ENCODE data around the gene EVL. TPM values are rescaled to one million over a fixed set of nuclear protein-coding genes. Genes with fewer than 3 reads are reported as not detected.

EVL gene
- total RNA-seq, 2 experiments from 2014 or later, result 206 to 298 TPM

DNA sequence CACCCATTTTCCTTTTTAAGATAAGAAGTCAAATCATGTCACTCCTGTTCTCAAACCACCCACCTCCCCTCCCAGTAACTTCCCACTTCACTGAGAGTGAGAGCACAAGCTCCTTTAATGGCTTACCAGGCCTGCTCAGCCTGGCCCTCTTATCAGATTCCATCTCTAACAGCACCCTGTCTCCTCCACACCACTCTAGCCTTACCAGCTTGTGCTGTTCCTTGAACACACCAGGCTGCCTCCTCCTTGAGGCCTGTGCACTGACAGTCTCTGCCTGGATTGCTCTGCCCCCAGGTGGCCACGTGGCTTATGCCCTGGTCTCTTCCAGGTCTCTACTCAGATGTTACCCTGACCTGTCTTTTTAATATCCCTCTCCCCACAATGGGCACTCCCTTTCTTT is 40.1 kb upstream of the EVL start:
- H3K9me2 ChIP-seq (ENCODE audit: insufficient read depth, low read length), result no peaks in the 10 kb centered on the region
- H3K4me1 ChIP-seq (ENCODE audit: insufficient read depth, low read length, poor library complexity, severe bottlenecking), result no peaks in the 10 kb centered on the region
- H3K4me2 ChIP-seq (ENCODE audit: low read length), result no peak overlapping the region
- CTCF ChIA-PET (ENCODE audit: unreplicated experiment), result interaction anchor here (1.2 kb wide), 1 partner anchor 42 kb away, joined by 4 read pairs; no protein-coding TSS in a partner anchor
- H3K27ac ChIP-seq (ENCODE audit: low read depth, low read length, poor library complexity, severe bottlenecking), result no peak overlapping the region
- peak; percentile 38 for DNase-seq (ENCODE audit: low spot score)
- BruUV-seq (replicated peaks), result no TSS peak
- no peaks in the 10 kb centered on the region for H3K79me2 ChIP-seq (ENCODE audit: insufficient read depth, low read depth, low read length)
- no peaks in the 10 kb centered on the region for H4K20me1 ChIP-seq (ENCODE audit: insufficient read depth, low read length)
- no peaks in the 10 kb centered on the region for H3K36me3 ChIP-seq (ENCODE audit: insufficient read depth, low read length)
- H3K9me3 ChIP-seq (ENCODE audit: low read length), result no peaks in the 10 kb centered on the region
- H2AFZ ChIP-seq (ENCODE audit: low read length), result no peak overlapping the region
- intact Hi-C loops (cut with micrococcal nuclease; ENCODE audit: unreplicated experiment), result loop anchor here (2.0 kb wide), 1 partner anchor 42 kb away; no protein-coding TSS in a partner anchor
- POLR2A ChIA-PET, result interaction anchor here (0.6 to 0.7 kb wide), 2 partner anchors 20 to 289 kb away, joined by 3 to 4 read pairs; no protein-coding TSS in a partner anchor
- H3K4me3 ChIP-seq (ENCODE audit: low read depth, low read length, poor library complexity, severe bottlenecking), result no peak overlapping the region
- TF ChIP-seq EZH2phosphoT487 (IDR thresholded peaks at IDR 0.05; ENCODE audit: borderline replicate concordance, low read depth, low read length), result no peak
- peak; percentile 71 for TF ChIP-seq CTCF (conservative IDR thresholded peaks at IDR 0.05; ENCODE audit: low read length)

DNA sequence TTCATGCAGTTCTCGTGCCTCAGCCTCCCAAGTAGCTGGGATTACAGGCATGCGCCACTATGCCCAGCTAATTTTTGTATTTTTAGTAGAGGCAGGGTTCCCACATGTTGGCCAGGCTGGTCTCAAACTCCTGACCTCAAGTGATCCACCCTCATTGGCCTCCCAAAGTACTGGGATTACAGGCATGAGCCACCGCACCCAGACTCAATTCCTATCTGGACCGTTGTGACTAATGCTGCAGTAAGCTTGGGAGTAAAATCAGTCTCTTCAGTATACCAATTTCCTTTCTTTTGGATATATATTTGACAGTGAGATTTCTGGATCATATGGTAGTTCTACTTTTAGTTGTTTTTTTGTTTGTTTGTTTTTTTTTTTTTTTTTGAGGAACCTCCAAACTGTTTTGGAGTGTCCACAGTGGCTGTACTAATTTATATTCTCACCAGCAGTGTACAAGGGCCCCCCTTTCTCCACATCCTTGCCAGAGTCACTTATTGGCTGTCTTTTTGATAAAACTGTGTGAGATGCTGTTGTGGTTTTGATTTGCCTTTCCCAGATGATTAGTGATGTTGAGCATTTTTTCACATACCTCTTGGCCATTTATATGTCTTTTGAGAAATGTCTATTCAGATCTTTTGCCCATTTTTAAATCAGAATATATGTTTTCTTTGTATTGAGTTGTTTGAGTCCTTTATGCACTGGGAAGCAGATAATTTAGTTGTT is 37.3 kb upstream of the EVL start:
- POLR2A ChIA-PET, result no interaction called here
- CTCF ChIA-PET (ENCODE audit: unreplicated experiment), result no interaction called here
- no peak for DNase-seq (ENCODE audit: low spot score)

More for the DNA sequence above, 37.3 kb upstream of the EVL start:
- no peaks in the 10 kb centered on the region for H4K20me1 ChIP-seq (ENCODE audit: insufficient read depth, low read length)
- intact Hi-C loops (cut with micrococcal nuclease; ENCODE audit: unreplicated experiment), result no loop called here
- no TSS peak for BruUV-seq (replicated peaks)
- no peak overlapping the region for H2AFZ ChIP-seq (ENCODE audit: low read length)
- no peaks in the 10 kb centered on the region for H3K36me3 ChIP-seq (ENCODE audit: insufficient read depth, low read length)
- H3K4me1 ChIP-seq (ENCODE audit: insufficient read depth, low read length, poor library complexity, severe bottlenecking), result no peaks in the 10 kb centered on the region
- no peak overlapping the region for H3K4me2 ChIP-seq (ENCODE audit: low read length)
- H3K9me3 ChIP-seq (ENCODE audit: low read length), result no peaks in the 10 kb centered on the region
- TF ChIP-seq CTCF (conservative IDR thresholded peaks at IDR 0.05; ENCODE audit: low read length) (no peak), EZH2phosphoT487 (IDR thresholded peaks at IDR 0.05; ENCODE audit: borderline replicate concordance, low read depth, low read length) (no peak)
- H3K4me3 ChIP-seq (ENCODE audit: low read depth, low read length, poor library complexity, severe bottlenecking), result no peak overlapping the region
- no peaks in the 10 kb centered on the region for H3K9me2 ChIP-seq (ENCODE audit: insufficient read depth, low read length)
- no peak overlapping the region for H3K27ac ChIP-seq (ENCODE audit: low read depth, low read length, poor library complexity, severe bottlenecking)
- H3K79me2 ChIP-seq (ENCODE audit: insufficient read depth, low read depth, low read length), result no peaks in the 10 kb centered on the region
